ENCODE results near the gene EMP3. TPM values are rescaled to one million over a fixed set of nuclear protein-coding genes. Genes with fewer than 3 reads are reported as not detected.

EMP3 gene
- total RNA-seq, 2 donors from 2014 or later = 5.9 to 38.6 TPM

DNA sequence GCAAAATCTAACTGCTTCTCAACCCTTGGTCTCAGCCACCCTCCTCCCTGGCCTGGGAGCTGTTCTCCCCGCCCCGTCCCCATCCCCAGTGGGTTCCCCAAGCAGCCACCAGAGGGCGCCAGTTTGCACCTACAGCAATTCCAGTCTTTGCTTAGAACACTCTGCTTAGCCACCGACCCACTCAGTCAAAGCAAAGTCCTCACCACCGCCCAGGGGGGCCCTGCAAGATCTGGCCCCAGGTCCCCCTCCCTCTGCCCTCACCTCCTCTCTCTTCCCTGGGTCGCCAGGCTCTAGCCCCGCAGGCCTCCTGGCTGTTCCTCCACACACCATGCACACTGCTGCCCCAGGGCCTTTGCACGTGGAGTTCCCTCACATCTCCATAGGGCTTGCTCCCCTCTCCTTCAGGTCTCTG, 26.0 kb downstream of the EMP3 start:
- H3K27me3 ChIP-seq (replicated peaks; ENCODE audit: insufficient read depth) = no peaks in the 10 kb centered on the region
- DNase-seq (ENCODE audit: low spot score) = peak; percentile 48
- no peaks in the 10 kb centered on the region for H3K9me3 ChIP-seq
- no peak overlapping the region for H3K4me3 ChIP-seq
- no peaks in the 10 kb centered on the region for H3K36me3 ChIP-seq
- intact Hi-C loops (cut with DNase I) = no loop called here
- no peak overlapping the region for H3K27ac ChIP-seq
- 49% methylated on average over 8 of the region's 8 CpGs for WGBS
- TF ChIP-seq POLR2AphosphoS5 (IDR thresholded peaks at IDR 0.05) (peak; percentile 16), POLR2A (IDR thresholded peaks at IDR 0.05) (no peak)
- TF ChIP-seq, protein P1, sequence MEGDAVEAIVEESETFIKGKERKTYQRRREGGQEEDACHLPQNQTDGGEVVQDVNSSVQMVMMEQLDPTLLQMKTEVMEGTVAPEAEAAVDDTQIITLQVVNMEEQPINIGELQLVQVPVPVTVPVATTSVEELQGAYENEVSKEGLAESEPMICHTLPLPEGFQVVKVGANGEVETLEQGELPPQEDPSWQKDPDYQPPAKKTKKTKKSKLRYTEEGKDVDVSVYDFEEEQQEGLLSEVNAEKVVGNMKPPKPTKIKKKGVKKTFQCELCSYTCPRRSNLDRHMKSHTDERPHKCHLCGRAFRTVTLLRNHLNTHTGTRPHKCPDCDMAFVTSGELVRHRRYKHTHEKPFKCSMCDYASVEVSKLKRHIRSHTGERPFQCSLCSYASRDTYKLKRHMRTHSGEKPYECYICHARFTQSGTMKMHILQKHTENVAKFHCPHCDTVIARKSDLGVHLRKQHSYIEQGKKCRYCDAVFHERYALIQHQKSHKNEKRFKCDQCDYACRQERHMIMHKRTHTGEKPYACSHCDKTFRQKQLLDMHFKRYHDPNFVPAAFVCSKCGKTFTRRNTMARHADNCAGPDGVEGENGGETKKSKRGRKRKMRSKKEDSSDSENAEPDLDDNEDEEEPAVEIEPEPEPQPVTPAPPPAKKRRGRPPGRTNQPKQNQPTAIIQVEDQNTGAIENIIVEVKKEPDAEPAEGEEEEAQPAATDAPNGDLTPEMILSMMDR (IDR thresholded peaks at IDR 0.05) = peak; percentile 30 to 68 (median 58)
- no peaks in the 10 kb centered on the region for H3K4me1 ChIP-seq (replicated peaks)

DNA sequence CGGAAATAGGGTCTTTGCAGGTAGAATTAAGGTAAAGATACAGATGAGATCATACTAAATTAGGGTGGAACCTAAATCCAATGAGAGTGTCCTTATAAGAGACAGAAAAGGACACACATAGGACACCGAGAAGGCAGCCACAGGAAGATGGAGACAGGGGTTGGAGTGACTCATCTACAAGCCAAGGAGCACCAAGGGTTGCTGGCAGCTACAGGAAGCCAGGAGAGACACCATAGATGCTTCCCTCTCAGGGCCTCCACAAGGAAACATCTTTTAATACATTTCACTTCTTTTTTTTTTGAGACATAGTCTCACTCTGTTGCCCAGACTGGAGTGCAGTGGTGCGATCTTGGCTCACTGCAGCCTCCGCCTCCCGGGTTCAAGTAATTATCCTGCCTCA, 28.3 kb downstream of the EMP3 start:
- no peak for DNase-seq (ENCODE audit: low spot score)
- no peaks in the 10 kb centered on the region for H3K27me3 ChIP-seq (replicated peaks; ENCODE audit: insufficient read depth)
- H3K27ac ChIP-seq = no peak overlapping the region
- no peaks in the 10 kb centered on the region for H3K36me3 ChIP-seq
- H3K4me1 ChIP-seq (replicated peaks) = no peaks in the 10 kb centered on the region
- TF ChIP-seq, protein P1 (IDR thresholded peaks at IDR 0.05) = no peak
- TF ChIP-seq POLR2AphosphoS5 (IDR thresholded peaks at IDR 0.05) (no peak), POLR2A (IDR thresholded peaks at IDR 0.05) (no peak)
- 88% methylated on average over 5 of the region's 5 CpGs for WGBS
- intact Hi-C loops (cut with DNase I) = no loop called here
- H3K9me3 ChIP-seq = no peaks in the 10 kb centered on the region
- H3K4me3 ChIP-seq = no peak overlapping the region

DNA sequence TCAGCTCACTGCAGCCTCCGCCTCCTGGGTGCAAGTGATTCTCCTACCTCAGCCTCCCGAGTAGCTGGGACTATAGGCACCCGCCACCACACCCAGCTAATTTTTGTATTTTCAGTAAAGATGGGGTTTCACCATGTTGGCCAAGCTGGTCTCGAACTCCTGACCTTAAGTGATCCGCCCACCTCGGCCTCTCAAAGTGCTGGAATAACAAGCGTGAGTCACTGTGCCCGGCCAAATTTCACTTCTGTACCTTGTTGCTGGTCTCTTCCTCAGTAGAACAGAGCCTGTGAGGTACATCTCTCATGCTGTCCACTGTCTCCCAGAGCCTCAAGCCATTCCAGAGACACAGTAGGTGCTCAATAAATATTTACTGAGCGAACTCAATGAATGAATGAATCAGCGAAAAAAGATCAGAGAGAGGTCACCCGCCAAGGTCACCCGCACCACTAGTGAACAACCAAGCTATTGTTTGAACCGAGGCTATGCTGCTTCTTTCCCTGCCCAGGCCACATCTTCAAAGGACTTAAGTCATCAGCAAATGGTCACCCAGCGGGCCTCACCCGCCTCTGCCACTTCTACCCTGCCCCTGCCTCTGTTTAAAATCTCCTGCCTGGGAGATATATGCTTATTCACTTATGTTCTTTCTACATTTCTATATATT, 29.1 kb downstream of the EMP3 start:
- H3K27me3 ChIP-seq (replicated peaks; ENCODE audit: insufficient read depth) = no peaks in the 10 kb centered on the region
- no peak for DNase-seq (ENCODE audit: low spot score)
- 86% methylated on average over 15 of the region's 15 CpGs for WGBS
- no peaks in the 10 kb centered on the region for H3K4me1 ChIP-seq (replicated peaks)
- intact Hi-C loops (cut with DNase I) = no loop called here
- H3K9me3 ChIP-seq = no peaks in the 10 kb centered on the region
- H3K27ac ChIP-seq = no peak overlapping the region
- TF ChIP-seq, protein P1 (IDR thresholded peaks at IDR 0.05) = no peak
- TF ChIP-seq POLR2AphosphoS5 (IDR thresholded peaks at IDR 0.05) (no peak), POLR2A (IDR thresholded peaks at IDR 0.05) (no peak)
- no peaks in the 10 kb centered on the region for H3K36me3 ChIP-seq
- no peak overlapping the region for H3K4me3 ChIP-seq

DNA sequence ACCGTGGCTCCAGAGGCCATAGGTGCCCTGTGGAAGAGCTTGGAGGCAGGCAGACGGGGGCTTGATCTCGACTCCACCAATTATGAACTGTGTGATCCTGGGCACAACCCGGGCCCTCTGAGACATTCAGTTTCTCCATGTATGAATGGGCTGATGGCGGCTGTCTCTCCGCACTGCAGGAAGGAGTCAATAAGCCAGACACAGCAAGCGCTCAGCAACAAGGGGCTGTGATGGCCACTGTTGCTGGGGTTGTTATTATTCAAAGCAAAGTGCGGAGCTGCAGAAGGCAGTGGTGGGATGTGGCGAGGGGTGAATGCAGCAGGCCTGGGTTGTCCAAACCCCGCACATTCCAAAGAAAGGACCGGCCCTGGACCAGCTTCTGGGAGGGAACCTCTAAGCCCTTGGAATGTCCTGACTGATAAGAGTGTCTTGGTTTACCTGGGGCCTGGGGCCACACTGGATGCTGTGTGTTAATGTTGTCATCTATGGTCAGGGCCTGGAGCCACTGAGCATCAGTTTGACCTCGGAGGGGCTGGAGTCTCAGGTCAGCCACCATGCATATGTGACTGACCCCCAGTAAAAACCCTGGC, 30.1 kb downstream of the EMP3 start:
- Histone ChIP-seq H3K4me3 (no peak overlapping the region), H3K36me3 (no peaks in the 10 kb centered on the region), H3K27me3 (replicated peaks; ENCODE audit: insufficient read depth) (no peaks in the 10 kb centered on the region), H3K9me3 (no peaks in the 10 kb centered on the region), H3K27ac (no peak overlapping the region), H3K4me1 (replicated peaks) (no peaks in the 10 kb centered on the region)
- intact Hi-C loops (cut with DNase I) = no loop called here
- 86% methylated on average over 12 of the region's 12 CpGs for WGBS
- no peak for DNase-seq (ENCODE audit: low spot score)
- TF ChIP-seq POLR2A (IDR thresholded peaks at IDR 0.05) (no peak), POLR2AphosphoS5 (IDR thresholded peaks at IDR 0.05) (no peak)
- TF ChIP-seq, protein P1 (IDR thresholded peaks at IDR 0.05) = no peak

DNA sequence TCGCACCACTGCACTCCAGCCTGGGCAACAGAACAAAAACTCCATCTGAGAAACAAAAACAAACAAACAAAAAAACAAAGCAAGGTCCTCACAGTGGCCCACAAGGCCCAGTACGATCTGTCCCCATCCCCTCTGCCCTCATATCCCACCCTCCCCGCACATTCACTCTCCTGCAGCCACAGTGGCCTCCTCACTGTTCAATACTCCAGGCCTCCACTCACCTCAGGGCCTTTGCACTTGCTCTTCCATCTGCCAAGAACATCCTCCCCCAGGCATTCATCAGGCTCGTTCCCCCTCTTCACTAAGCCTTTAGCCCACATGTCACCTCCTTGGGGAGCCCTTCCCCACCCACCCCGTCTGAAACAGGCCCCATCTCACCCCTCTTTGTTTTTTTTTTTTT, 33.8 kb downstream of the EMP3 start:
- Histone ChIP-seq H3K36me3 (no peaks in the 10 kb centered on the region), H3K27me3 (replicated peaks; ENCODE audit: insufficient read depth) (no peaks in the 10 kb centered on the region), H3K4me3 (no peak overlapping the region), H3K27ac (no peak overlapping the region), H3K9me3 (no peaks in the 10 kb centered on the region), H3K4me1 (replicated peaks) (no peaks in the 10 kb centered on the region)
- WGBS = 97% methylated on average over 5 of the region's 5 CpGs
- TF ChIP-seq POLR2A (IDR thresholded peaks at IDR 0.05) (no peak), POLR2AphosphoS5 (IDR thresholded peaks at IDR 0.05) (no peak)
- TF ChIP-seq, protein P1 (IDR thresholded peaks at IDR 0.05) = no peak
- intact Hi-C loops (cut with DNase I) = no loop called here
- no peak for DNase-seq (ENCODE audit: low spot score)
